ENCODE data around the gene KCNJ9. TPM values are rescaled to one million over a fixed set of nuclear protein-coding genes. Genes with fewer than 3 reads are reported as not detected.
A peak's percentile ranks its signal among the peaks of the same experiment; 100 is the strongest.

Gene KCNJ9
- total RNA-seq, 1 donor from 2014 or later: not detected

- DNase-seq (ENCODE audit: low spot score): no peak
Measured at GRCh38 chr1:160066829-160067745, 14.3 kb upstream of the KCNJ9 start.

- peak; percentile 60 for DNase-seq (ENCODE audit: low spot score)
Measured at GRCh38 chr1:160068225-160068624, 13.1 kb upstream of the KCNJ9 start.

GRCh38 chr1:160069460-160070231 lies 11.7 kb upstream of the KCNJ9 start, which contains the start of gene KCNJ10:
TSS of gene KCNJ10 (minus strand) at chr1:160070160. CDS start at chr1:160042532, 27,628 bp downstream.
- peak; percentile 37 for DNase-seq (ENCODE audit: low spot score)

GRCh38 chr1:160070243-160071163 lies 10.8 kb upstream of the KCNJ9 start:
- peak; percentile 92 for DNase-seq (ENCODE audit: low spot score)

GRCh38 chr1:160071289-160071688 lies 10.0 kb upstream of the KCNJ9 start:
- no peak for DNase-seq (ENCODE audit: low spot score)

- no peak for DNase-seq (ENCODE audit: low spot score)
Measured at GRCh38 chr1:160074865-160075264, 6.5 kb upstream of the KCNJ9 start.

GRCh38 chr1:160075836-160076235 lies 5.5 kb upstream of the KCNJ9 start:
- DNase-seq (ENCODE audit: low spot score): no peak

GRCh38 chr1:160076295-160076694 lies 5.0 kb upstream of the KCNJ9 start:
- no peak for DNase-seq (ENCODE audit: low spot score)

GRCh38 chr1:160077486-160077885 lies 3.9 kb upstream of the KCNJ9 start:
- no peak for DNase-seq (ENCODE audit: low spot score)

GRCh38 chr1:160078512-160079195 lies 2.7 kb upstream of the KCNJ9 start:
- no peak for DNase-seq (ENCODE audit: low spot score)

- DNase-seq (ENCODE audit: low spot score): no peak
Measured at GRCh38 chr1:160079448-160079847, 1.9 kb upstream of the KCNJ9 start.

- no peak for DNase-seq (ENCODE audit: low spot score)
Measured at GRCh38 chr1:160080381-160081100, 797 bp upstream of the KCNJ9 start.

GRCh38 chr1:160082487-160082886 lies 1.1 kb downstream of the KCNJ9 start:
- no peak for DNase-seq (ENCODE audit: low spot score)

- no peak for DNase-seq (ENCODE audit: low spot score)
Measured at GRCh38 chr1:160082926-160083325, 1.6 kb downstream of the KCNJ9 start.

GRCh38 chr1:160083968-160084770 lies 2.8 kb downstream of the KCNJ9 start:
- DNase-seq (ENCODE audit: low spot score): no peak

- no peak for DNase-seq (ENCODE audit: low spot score)
Measured at GRCh38 chr1:160084771-160085321, 3.5 kb downstream of the KCNJ9 start.

- no peak for DNase-seq (ENCODE audit: low spot score)
Measured at GRCh38 chr1:160085686-160086455, 4.5 kb downstream of the KCNJ9 start.

GRCh38 chr1:160086456-160086892 lies 5.1 kb downstream of the KCNJ9 start:
- DNase-seq (ENCODE audit: low spot score): no peak

All from mesenteric fat pad (tissue), 1 donor.